ENCODE results near the gene C4orf46. TPM values are rescaled to one million over a fixed set of nuclear protein-coding genes. Genes with fewer than 3 reads are reported as not detected.

The C4orf46 gene
- total and polyA plus RNA-seq, 2 experiments from 2014 or later = 23.9 to 41.5 TPM

- no peak for TF ChIP-seq CTCF (conservative IDR thresholded peaks at IDR 0.05; ENCODE audit: low read depth in 2 of 2)
- no peak for TF ChIP-seq POLR2AphosphoS5 (IDR thresholded peaks at IDR 0.05; ENCODE audit: low read depth)
- TF ChIP-seq ETS1 (IDR thresholded peaks at IDR 0.05) = no peak
- no peak for TF ChIP-seq EZH2 (IDR thresholded peaks at IDR 0.05; ENCODE audit: low read depth, unreplicated experiment)
Measured at GRCh38 chr4:158622251-158622650, 49.4 kb downstream of the C4orf46 start (continued).

GRCh38 chr4:158621729-158622128, 50.0 kb downstream of the C4orf46 start:
- Histone ChIP-seq H3K27me3 (ENCODE audit: insufficient read depth) (no peaks in the 10 kb centered on the region), H3K36me3 (ENCODE audit: insufficient read depth) (no peaks in the 10 kb centered on the region), H3F3A (replicated peaks; ENCODE audit: low read depth) (no peaks in the 10 kb centered on the region), H2AFZ (no peak overlapping the region), H3K79me2 (replicated peaks; ENCODE audit: insufficient read depth) (no peaks in the 10 kb centered on the region), H3K4me2 (no peak overlapping the region), H3K9me2 (ENCODE audit: insufficient read depth) (no peaks in the 10 kb centered on the region), H3K4me3 (no peak overlapping the region), H3K27ac (ENCODE audit: low read depth) (no peak overlapping the region), H3K4me1 (ENCODE audit: insufficient read depth) (no peaks in the 10 kb centered on the region), H4K20me1 (replicated peaks; ENCODE audit: insufficient read depth) (no peaks in the 10 kb centered on the region)
- TF ChIP-seq EZH2phosphoT487 (IDR thresholded peaks at IDR 0.05; ENCODE audit: unreplicated experiment) (no peak), REST (IDR thresholded peaks at IDR 0.05; ENCODE audit: unreplicated experiment) (no peak)
- Mint-ChIP-seq H3K27me3 (ENCODE audit: insufficient read depth, low read depth, poor library complexity) (no peaks in the 10 kb centered on the region), H3K9me3 (no peaks in the 10 kb centered on the region), H3K4me1 (peaks cover 12% of the 10 kb centered on the region; the same call in 2 of the 3 replicates), H3K36me3 (ENCODE audit: low read depth) (no peaks in the 10 kb centered on the region), H3K27ac (no peak overlapping the region), H3K4me3 (no peak overlapping the region)
- ATAC-seq = no peak
- no peak for DNase-seq (ENCODE audit: low spot score)

- no peaks in the 10 kb centered on the region for H3K36me3 ChIP-seq (ENCODE audit: insufficient read depth)
- no peaks in the 10 kb centered on the region for H3K4me1 ChIP-seq (ENCODE audit: insufficient read depth)
- H4K20me1 ChIP-seq (replicated peaks; ENCODE audit: insufficient read depth) = no peaks in the 10 kb centered on the region
- H3K27ac Mint-ChIP-seq = no peak overlapping the region
- H3K36me3 Mint-ChIP-seq (ENCODE audit: low read depth) = no peaks in the 10 kb centered on the region
- H3K4me3 Mint-ChIP-seq = no peak overlapping the region
- DNase-seq (ENCODE audit: low spot score) (no peak), ATAC-seq (no peak)
- no peak overlapping the region for H3K27ac ChIP-seq (ENCODE audit: low read depth)
- H3K4me3 ChIP-seq = no peak overlapping the region
- H3K79me2 ChIP-seq (replicated peaks; ENCODE audit: insufficient read depth) = no peaks in the 10 kb centered on the region
- H3K4me1 Mint-ChIP-seq = no peaks in the 10 kb centered on the region
- H3K27me3 ChIP-seq (ENCODE audit: insufficient read depth) = no peaks in the 10 kb centered on the region
- H3K9me2 ChIP-seq (ENCODE audit: insufficient read depth) = no peaks in the 10 kb centered on the region
- H3K4me2 ChIP-seq = no peak overlapping the region
- H3K27me3 Mint-ChIP-seq (ENCODE audit: insufficient read depth, low read depth, poor library complexity) = no peaks in the 10 kb centered on the region
- H3F3A ChIP-seq (replicated peaks; ENCODE audit: low read depth) = no peaks in the 10 kb centered on the region
- H3K9me3 Mint-ChIP-seq = no peaks in the 10 kb centered on the region
- H2AFZ ChIP-seq = no peak overlapping the region
- TF ChIP-seq EZH2phosphoT487 (IDR thresholded peaks at IDR 0.05; ENCODE audit: unreplicated experiment) (no peak), REST (IDR thresholded peaks at IDR 0.05; ENCODE audit: unreplicated experiment) (no peak), CTCF (conservative IDR thresholded peaks at IDR 0.05; ENCODE audit: low read depth in 2 of 2) (no peak), STAT1 (IDR thresholded peaks at IDR 0.05; ENCODE audit: unreplicated experiment) (no peak)
Measured at GRCh38 chr4:158617956-158618355, 53.7 kb downstream of the C4orf46 start.

Data from GM23338 (cell line).